ENCODE results near the gene HELB. TPM values are rescaled to one million over a fixed set of nuclear protein-coding genes. Genes with fewer than 3 reads are reported as not detected.

HELB gene
- total and polyA plus RNA-seq, 8 donors = 0.68 to 5.2 (median 1.6) TPM

- H3K4me3 ChIP-seq = no peak overlapping the region
- no peak for FAIRE-seq
- no peaks in the 10 kb centered on the region for H3K27me3 ChIP-seq
- no peaks in the 10 kb centered on the region for H3K4me1 ChIP-seq
- DNase-seq = no peak
- no peak for TF ChIP-seq CTCF (IDR thresholded peaks at IDR 0.05)
- no peak for ATAC-seq
- H3K9me3 ChIP-seq = no peaks in the 10 kb centered on the region
- no peaks in the 10 kb centered on the region for H3K36me3 ChIP-seq
- no peak overlapping the region for H3K27ac ChIP-seq
- intact Hi-C loops (cut with DNase I) = no loop called here
- WGBS, 2 donors = 97 to 98% methylated on average over 3 of the region's 3 CpGs
These were observed 15.0 kb upstream of the HELB start for GRCh38 chr12:66287275-66287674.

DNA sequence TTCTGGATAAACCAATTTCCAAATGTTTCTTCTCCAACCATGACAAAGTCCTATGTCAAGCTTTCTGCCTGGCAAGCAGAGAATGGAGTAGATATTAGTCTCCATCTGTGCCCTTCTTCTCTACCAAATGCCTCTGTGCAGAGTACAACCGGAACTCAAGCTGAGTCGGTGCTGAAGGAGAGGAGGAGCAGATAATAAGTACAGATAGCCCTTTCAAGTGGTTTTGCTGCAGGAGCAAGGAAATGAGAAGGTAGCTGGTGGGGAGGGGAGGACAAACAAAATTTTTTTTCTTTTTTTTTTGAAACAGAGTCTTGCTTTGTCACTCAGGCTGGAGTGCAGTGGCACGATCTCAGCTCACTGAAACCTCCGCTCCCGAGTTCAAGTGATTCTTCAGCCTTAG is 14.2 kb upstream of the HELB start:
- intact Hi-C loops (cut with DNase I) = no loop called here
- Histone ChIP-seq H3K27me3 (no peaks in the 10 kb centered on the region), H3K4me1 (no peaks in the 10 kb centered on the region), H3K9me3 (no peaks in the 10 kb centered on the region), H3K27ac (no peak overlapping the region), H3K36me3 (no peaks in the 10 kb centered on the region), H3K4me3 (no peak overlapping the region)
- FAIRE-seq (no peak), ATAC-seq (peak in 1 of 4 donors; percentile 22), DNase-seq (no peak)
- WGBS, 2 donors = 80 to 84% methylated on average over 5 of the region's 5 CpGs
- no peak for TF ChIP-seq CTCF (IDR thresholded peaks at IDR 0.05)

GRCh38 chr12:66289485-66289884 is 12.8 kb upstream of the HELB start:
- DNase-seq (no peak), FAIRE-seq (no peak), ATAC-seq (no peak)
- Histone ChIP-seq H3K27me3 (no peaks in the 10 kb centered on the region), H3K9me3 (no peaks in the 10 kb centered on the region), H3K27ac (no peak overlapping the region), H3K4me3 (no peak overlapping the region), H3K36me3 (no peaks in the 10 kb centered on the region), H3K4me1 (no peaks in the 10 kb centered on the region)
- TF ChIP-seq CTCF (IDR thresholded peaks at IDR 0.05) = no peak
- WGBS, 2 donors = 78 to 81% methylated on average over 2 of the region's 2 CpGs
- intact Hi-C loops (cut with DNase I) = no loop called here

DNA sequence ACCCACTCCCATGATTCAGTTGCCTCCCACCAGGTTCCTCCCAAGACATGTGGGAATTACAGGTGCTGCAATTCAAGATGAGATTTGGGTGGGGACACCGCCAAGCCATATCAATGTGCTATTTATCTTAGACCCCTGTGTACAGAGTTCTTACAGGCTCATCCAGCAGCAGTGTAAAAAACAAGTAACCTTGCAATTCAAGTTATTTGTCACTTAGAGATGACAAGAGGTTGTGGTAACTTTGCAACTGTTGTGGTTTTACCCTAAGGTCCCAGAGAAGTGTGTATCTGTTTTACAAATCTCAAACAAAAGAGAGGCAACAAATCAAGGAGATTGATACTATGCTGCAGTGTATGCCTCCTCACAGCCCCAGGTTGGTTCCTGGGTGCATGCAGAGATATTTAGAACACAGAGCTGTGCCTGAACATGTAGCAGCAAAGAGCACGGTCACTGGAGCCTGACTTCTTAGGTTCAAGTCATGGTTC is 11.5 kb upstream of the HELB start:
- 80 to 84% methylated on average over 2 of the region's 2 CpGs for WGBS, 2 donors
- Histone ChIP-seq H3K36me3 (no peaks in the 10 kb centered on the region), H3K27me3 (no peaks in the 10 kb centered on the region), H3K9me3 (no peaks in the 10 kb centered on the region), H3K27ac (no peak overlapping the region), H3K4me3 (no peak overlapping the region), H3K4me1 (no peaks in the 10 kb centered on the region)
- TF ChIP-seq CTCF (IDR thresholded peaks at IDR 0.05) = no peak
- no peak for FAIRE-seq
- intact Hi-C loops (cut with DNase I) = no loop called here
- no peak for ATAC-seq
- DNase-seq = no peak

GRCh38 chr12:66296176-66296683 is 6.1 kb upstream of the HELB start:
- no peak for TF ChIP-seq CTCF (IDR thresholded peaks at IDR 0.05)
- ATAC-seq (no peak), FAIRE-seq (no peak), DNase-seq (no peak)
- Histone ChIP-seq H3K4me1 (no peaks in the 10 kb centered on the region), H3K9me3 (no peaks in the 10 kb centered on the region), H3K27me3 (no peaks in the 10 kb centered on the region), H3K4me3 (no peak overlapping the region), H3K27ac (no peak overlapping the region), H3K36me3 (no peaks in the 10 kb centered on the region)
- intact Hi-C loops (cut with DNase I) = no loop called here
- WGBS, 2 donors = 78 to 82% methylated on average over 1 of the region's 1 CpG
